C4-2B (cell line): ENCODE measurements around the gene BCHE.

Source experiments
- CTCF ChIP-seq: fragments of 450-650 bp; conservative IDR thresholded peaks from 2 replicates; pipeline ENCODE4 v1.5.1; 2017; ENCODE audit warnings: mild to moderate bottlenecking
- ZFX ChIP-seq: fragments of 450-650 bp; IDR thresholded peaks from 2 replicates; pipeline ENCODE4 v1.6.1; 2017

GRCh38 chr3:165803471-165803870 lies 33.8 kb downstream of the BCHE start:
- TF ChIP-seq CTCF (no peak), ZFX (no peak)
